DMS 273 treated with DMSO at 0.1 percent for 48 hours (cell line): ENCODE results near the gene CACNA1D.

ENCODE experiments used
- DNase-seq: peaks from one replicate; lab custom pipeline; 2025; lab: John Stamatoyannopoulos, UW

The CACNA1D gene

DNA sequence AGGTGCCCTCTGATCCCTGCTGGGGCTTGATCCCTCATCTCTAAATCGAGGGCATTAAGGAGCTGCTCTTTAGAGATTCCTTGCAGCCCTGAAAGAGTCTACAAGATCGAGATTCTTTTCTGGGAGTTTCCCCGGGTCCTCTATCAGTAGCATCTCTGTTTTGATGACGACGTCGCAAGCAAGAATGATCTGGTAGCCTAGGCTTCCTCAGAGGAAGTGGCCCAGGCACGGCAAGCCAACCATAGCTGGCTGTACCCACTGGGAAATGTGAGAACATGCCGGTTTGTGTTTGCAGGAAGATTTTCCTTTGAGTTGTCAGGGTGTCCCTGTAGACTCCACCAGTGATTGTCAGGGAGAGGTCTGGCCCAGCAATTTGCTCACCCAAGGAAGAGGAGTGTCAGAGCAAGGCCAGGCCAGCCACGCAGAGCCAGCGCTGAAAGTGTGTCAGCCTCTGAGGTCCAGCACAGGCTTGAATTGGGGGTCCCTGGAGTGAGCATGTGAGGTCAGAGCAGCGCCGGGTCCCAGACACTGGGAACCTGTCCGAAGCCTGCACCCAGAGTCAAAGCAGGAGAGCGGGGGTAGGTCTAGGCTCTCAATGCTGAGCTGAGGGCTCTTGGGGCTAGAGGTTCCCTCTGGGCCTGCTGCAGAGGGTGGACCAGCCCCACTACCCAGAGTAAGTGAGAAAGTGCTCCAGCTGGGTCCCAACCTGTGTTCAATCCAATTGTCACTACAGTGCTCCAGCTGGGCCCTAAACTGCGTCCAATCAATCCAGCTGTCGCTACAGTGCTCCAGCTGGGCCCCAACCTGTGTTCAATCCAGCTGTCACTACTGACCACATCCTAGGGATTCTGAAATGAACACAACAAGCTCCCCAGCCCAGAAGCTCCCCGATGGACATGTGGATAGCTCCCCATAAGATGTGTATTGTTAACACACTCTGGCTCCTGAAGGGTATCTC lies 256.1 kb downstream of the CACNA1D start:
- no peak for DNase-seq

DNA sequence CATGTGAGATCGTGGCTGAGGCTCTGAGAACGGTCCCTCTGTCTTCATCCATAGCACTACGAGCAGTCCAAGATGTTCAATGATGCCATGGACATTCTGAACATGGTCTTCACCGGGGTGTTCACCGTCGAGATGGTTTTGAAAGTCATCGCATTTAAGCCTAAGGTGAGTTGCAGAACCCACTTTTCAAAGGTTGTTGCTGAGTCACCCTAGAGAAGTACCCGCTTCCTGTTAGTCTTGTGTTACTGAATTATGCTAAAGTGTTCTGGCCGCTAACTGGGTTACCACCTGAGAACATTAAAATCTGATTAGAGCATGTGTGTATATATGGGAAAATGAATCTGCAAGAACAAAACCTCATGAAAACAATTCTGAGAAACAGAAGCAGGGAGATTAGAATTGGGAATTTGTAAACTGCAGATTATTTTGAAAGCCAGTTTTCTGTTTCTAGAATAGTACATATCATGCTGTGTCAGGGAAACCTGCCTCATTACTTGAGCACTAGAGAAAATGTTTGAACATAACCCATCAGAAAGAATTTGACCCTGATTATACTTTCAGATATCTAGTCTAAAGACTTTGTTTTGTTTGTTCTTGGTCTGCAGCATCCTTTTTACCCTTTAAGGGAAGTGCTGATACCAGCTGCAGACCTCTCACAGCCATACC lies 259.2 kb downstream of the CACNA1D start:
- no peak for DNase-seq

DNA sequence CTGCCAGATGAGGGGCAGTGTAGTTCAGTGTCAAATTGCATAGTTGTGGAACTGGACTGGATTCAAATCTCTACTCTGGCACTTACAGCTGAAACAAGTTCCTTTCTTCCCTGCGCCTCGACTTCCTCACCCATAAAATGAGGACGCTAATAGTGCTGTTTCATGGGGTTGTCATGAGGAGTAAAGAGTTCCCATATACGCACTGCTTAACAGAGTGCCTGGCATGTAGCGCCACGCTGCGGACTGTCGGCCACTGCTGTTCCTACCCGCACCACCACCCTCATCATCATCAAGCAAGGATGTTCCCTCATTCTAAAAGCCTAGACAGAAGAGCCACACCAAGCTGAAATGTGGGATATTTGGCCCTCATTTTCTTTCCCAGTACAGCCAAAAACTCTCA lies 259.9 kb downstream of the CACNA1D start:
- DNase-seq, result no peak

DNA sequence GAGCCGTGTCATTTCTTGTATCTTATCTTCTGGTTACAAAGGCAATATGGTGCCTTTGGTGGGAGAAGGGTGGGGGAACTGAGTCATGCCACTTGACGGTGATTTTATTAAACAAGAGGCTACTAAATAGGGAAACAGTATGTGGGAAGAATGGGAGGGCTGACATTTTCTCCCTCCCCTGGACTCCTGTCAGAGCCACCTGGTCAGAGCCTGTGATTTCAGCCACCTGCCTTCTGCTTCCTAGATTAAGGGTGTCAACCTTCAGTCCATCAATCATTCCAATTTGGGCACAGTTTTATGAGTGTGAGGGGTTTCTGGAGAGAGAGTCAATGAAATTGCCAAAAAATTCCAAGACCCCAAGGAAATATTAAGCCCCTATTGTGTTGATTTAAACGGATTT lies 264.4 kb downstream of the CACNA1D start:
- DNase-seq, result no peak

DNA sequence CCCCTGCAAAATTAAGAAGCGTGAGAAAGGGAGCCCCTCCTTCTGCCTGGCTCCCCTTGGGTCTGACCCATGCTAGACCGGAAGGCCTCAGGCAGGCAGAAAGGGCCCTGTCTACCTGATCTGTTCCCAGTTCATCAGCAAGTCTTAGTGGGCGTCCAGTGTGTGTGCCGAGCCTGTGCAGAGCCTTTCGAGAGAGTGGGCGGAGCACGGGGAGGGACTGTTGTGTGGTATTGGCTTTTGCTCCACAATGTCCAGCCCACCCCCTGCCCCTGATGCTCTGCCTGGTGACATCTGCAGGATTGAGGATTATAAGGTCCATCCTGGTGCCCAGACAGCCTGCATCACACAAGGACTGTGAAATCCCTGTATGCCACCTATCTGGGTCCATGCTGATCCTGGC lies 268.9 kb downstream of the CACNA1D start:
- no peak for DNase-seq

DNA sequence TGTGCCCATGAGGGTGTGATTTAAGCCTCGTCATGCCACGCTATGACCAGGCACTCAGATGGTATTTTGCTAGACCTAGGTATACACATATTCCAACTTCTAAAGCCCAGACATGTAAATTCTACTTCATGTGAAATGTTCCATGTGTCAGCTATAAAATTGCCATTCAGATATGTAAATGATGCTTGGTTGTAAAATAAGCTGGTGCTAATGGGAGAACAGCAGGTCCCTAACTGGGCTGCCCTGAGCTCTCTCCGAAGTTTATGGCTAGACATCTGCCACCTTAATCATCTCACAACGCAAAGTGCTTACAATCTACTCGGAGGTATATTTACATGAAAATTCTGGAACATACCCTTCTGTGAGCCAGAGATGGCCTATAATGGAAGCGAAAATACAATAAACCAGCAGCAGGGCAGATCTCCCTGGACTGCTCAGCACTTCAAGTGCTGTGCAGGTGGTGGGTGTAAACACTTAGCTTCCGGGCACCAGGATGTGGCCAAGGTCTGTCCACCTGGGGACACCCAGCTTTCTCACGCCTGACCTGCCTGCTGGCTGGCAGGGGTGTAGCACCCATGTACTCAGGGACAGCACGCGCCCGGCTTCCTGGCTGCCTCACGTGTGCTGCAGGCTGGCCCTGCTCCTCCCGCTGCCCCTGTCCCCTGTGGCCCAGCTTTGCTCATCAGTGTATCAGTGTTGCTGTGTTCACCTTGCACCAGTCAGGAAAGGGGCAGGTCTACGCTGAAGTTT lies 269.8 kb downstream of the CACNA1D start:
- peak; percentile 5 for DNase-seq

DNA sequence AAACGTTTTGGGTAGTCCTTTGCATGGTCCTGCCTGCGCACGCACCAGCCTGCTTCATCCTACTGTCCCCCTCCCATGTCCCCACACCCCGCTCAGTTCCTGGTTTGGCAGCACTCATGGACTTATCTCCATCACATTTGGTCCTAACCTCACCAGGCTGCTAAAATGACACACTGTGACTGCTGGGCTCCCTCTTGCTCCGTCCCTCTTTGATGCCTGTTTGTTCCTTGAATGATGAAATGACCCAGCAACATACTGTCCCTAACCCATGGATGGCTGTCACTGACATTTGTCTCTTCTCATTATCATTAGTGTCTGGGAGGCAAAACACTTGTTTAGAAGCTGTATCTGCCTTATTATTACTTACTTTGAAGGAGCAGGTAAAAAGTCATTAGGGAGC lies 271.3 kb downstream of the CACNA1D start:
- no peak for DNase-seq

DNA sequence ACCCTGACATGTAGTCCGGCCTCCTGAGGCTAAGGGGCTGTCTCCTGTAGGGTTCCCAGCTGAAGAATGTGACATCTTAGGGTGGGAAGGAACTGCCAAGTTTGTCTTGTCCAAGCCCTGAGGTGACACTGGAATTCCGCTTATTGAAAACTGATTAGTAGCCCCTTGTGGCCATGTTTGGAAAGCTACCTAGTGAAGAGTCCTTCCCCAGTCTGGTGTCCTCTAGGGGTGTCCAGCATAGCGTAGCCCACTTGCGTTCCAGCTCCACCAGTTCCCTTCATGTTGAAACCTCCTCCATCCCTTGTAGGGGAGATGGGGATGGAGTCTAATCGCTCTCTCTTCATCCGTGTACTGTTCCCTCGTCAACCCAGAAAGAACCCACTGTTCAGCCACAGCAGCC lies 272.3 kb downstream of the CACNA1D start:
- DNase-seq, result no peak

DNA sequence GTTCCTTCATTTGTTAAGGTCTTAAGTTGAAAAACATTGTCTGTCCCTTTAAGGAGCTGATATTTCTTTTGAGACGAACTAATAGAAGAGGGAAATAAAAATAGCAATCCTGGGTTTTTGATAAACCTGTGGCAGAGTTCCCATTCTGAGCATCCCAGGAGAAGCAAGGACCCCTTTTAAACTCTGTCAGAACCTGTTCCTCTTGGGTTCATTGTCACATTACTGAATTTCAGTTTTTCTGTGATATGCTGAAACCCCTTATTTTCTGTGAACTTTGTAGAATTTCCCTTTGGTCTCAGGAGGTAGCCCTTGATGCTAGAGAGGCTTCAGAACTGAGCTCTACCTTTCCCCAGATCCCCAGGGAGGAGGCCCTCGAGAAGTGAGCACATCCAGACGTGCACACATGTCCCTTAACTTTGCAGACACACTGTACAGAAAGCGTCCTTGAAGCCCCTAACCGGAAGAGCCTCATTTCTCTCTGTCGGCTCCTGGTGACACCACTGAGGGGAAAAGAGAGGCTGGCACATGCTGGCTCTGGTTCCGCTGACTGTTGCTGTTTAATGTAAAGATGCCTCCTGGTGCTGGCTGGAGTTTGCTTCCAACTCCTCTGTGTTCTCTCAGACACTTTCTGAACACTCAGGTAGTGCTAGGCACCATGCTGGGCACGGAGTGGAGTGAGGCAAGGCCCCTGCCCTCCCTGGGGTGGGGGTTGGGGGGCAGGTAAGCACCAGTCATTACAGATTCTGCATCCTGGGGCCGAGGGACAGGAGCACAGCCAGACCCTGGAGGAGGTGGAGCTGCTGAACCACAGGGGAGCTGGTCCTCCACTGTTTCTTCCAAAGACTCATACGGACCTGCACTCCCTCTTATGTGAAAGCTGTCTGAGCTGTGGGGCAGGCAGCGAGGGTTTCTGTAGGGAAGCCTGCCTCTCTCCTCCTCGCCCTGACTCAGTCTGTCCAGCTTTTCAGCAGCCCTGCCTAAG lies 274.4 kb downstream of the CACNA1D start:
- no peak for DNase-seq

DNA sequence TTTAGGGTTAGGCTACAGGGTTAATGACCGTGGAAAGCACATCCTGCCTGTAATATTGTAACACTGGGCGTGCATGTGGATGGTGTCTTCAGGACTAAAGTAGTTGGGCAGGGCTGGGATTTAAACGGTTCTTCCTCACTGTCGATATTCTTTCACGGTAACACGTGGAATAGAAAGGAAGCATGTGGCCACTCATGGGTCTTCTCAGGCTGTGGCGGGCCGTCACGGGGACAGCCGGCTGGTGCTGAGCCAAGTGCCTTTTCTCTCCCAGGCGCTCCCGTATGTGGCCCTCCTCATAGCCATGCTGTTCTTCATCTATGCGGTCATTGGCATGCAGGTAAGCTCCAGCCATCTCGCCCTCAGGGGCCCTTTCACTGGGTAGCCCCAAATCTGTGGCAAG lies 278.2 kb downstream of the CACNA1D start:
- no peak for DNase-seq

DNA sequence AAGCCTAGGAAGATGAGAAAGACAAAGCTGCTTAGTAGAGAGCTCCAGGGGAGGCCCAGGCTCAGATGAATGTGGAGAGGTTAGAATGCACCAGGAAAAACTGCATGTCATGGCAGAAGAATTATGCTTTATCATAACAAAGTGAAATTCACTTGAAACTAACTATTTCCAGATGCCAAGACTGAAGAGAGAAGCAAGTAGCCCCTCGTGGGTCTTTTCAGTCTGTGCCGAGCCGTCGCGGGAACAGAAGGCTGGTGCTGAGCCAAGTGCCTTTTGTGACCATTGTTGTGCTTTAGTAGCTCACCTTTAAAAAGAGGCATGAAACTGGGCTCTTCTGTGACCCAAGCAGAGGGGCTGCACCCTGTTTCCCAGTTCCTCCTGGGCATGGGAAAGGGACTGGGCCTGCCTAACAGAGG lies 278.6 kb downstream of the CACNA1D start:
- DNase-seq, result no peak

DNA sequence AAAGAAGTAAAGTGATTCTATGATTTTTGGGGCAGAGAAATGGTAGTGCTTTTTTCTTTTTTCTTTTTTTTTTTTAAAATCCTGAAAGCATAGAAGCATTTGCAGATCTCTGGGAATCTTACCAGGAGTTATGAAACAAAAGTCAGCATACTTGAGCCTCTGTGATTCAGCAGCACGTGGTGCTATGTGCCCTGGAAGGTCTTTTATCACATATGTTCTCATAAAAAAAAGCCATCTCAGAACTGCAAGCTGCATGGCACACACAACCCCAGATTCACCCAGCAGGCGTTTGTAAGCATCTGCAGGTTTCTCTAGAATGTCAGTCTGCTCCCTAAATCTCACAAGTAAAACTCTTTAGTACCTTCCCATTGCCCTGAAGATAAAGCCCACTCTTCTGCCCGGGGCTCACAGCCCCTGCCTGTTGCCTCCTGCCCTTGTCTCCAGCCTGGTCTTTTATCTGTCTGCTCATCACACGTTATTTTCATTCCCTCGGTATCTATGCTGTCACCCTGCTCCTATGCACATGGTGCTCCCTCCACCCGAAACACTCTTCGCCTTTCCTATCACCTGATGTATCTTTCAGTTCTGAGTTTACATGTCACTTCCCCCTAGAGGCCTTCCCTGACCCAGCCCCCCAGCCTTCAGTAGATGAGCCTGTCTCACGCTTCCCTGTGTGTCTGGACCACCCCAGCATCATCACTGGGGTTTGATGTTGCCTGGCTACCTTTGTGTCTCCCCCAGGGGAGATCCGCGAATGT lies 279.4 kb downstream of the CACNA1D start:
- DNase-seq, result no peak

DNA sequence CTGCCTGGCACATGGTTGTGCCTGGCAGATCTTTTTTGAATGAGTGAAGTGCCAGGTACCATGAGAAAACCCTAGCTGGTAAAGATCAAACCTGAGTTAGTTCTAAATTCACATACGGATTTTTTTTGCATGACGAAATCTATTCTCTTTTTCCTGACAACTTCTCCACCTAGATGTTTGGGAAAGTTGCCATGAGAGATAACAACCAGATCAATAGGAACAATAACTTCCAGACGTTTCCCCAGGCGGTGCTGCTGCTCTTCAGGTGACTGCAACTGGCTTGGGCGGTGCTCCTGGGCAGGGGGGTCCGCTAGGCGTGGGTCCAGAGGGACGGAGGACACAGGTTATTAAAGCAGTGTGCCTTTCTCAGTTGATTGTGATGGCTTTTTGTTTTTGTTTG lies 280.0 kb downstream of the CACNA1D start:
- DNase-seq, result no peak

DNA sequence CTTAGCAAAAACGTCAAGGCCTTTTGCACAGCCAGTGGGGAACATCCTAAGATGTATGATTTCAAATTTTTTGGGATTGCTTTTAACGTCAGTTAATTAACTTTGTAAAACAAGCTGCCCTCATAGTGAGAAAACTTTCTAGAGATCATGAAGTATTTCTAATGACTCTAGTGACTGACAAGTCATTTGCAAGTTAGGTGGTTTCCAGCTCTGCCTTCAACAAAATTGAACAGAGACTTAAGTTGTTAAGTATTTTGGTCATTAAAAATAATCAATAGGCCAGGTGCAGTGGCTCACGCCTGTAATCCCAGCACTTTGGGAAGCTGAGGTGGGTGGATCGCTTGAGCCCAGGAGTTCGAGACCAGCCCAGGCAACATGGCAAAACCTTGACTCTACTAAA lies 280.6 kb downstream of the CACNA1D start:
- no peak for DNase-seq

DNA sequence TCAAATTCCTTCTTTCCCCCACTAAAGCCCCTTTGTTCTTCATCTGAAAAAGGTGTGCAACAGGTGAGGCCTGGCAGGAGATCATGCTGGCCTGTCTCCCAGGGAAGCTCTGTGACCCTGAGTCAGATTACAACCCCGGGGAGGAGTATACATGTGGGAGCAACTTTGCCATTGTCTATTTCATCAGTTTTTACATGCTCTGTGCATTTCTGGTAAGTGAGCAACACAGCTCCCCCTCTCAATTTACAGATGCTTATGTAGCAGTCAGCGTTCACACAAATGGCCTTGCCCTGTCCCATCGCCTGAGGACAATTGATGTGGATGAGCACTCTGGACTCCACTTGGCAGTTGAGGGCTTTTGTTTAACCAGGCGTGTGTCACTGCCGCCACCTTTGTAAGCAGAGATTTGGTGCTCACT lies 281.4 kb downstream of the CACNA1D start:
- no peak for DNase-seq

DNA sequence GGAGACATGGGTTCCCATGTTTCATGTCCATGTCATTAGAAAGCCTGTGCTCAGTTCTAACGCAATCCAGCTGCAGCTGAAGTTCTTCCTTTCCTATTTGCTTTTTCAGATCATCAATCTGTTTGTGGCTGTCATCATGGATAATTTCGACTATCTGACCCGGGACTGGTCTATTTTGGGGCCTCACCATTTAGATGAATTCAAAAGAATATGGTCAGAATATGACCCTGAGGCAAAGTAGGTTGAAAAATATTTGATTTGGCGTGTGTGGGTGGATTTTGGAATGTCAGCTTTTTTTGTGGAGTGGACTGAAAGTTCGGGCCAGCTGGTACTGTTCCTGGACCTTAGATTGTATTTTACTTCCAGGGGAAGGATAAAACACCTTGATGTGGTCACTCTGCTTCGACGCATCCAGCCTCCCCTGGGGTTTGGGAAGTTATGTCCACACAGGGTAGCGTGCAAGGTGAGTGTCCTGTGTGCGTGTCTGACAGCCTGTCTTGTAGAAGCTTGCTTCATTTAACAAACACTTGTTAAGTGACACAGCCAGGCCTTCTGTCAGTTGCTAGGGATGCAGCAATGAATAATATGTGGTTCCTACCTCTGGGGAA lies 282.2 kb downstream of the CACNA1D start:
- no peak for DNase-seq

DNA sequence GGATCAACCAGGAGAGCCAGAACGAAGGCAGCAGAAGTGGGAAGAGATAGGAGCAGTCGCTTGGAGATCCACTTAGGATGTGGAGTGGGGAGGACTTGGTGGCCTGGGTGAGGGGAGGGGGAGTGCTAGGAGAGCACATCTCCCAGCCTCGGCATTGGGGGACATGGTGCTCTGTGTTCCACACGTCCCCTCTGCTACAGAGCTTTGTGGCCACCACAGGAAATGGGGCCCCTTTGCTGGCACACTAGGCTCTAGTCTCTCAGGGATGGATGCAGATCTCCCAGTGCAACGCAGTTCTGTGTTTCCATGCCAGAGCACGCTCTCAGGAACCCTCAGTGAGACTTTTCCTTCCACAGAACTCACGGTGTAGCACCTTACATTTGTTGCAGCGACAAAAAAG lies 283.1 kb downstream of the CACNA1D start:
- DNase-seq, result no peak

DNA sequence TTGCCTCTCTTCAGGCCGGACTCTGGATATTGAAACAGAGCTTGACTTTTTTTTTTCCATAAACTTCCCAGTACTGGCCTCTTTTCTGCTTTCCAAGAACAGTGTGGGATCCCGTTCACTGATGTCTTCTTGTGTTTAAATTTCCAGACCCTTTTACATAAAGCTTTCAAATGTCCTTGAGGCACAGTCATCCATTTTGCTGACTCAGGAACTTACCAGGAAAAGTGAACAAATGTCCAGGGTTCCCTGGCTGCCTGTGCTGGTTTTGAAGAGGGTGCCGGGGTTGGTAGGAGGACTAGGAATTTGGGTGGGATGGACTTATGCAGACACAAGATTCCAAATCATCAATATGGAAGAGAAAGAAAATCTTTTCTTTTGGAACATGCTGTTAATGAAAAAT lies 283.7 kb downstream of the CACNA1D start:
- DNase-seq, result no peak

DNA sequence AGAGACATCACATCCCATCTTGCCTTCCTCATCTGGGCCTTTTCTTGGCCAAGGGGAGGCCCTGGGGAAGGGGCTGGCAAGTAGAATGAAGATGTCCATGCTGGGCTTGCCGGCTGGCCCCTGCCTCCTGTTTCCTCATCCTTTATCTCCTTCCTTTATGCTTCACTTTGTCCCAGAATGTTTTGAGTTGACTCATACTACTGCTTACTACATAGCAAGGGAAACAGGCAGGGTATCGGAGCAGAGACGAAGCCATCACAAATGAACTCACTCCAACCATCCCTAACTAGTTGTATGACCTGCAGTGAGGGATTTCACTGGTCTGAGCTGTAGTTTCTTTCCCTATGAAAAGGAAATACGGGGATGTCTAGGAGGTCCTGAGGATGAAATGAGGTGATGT lies 285.8 kb downstream of the CACNA1D start:
- no peak for DNase-seq

DNA sequence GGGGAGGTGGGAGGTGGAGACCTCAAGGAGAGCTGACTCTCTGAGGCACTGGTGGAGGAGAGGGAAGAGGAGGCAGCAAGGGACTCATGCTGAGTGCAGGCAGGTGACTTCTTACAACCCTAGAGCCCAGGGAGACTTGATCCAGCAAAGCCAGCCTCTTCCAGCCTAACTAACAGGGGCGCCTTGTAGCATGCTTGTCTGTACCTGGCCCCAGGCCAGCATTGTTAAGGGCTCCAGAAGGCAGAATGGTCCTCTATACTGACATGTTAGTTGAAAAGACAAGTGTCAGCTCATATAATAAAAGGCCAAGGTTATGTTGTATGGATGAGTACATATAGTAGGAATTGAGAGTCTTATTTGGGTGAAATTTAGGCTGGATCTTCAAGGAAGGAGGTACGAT lies 286.4 kb downstream of the CACNA1D start:
- no peak for DNase-seq
